ENCODE data around the gene C1orf167.

The C1orf167 gene

GRCh38 chr1:11738096-11738495 lies 23.9 kb upstream of the C1orf167 start:
- no peak for DNase-seq

DNA sequence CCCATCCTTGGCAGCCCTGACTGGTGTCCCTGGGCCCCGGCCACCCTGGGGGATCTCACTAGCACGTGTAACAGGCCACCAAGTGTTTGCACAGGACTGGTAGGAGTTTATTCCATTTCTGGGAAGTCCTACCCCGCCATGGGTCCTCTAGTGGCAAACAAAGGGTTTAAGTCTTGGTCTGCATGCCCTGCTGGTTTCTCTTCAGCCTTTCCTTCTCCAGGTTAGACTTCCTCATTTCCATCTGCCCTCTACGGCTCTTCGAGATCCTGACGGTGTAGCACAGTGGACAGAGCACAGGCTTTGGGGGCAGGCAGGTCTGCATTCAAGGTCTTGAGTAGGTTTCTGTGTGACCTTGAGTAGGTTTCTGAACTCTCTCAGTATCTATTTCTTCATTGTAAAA lies 23.2 kb upstream of the C1orf167 start:
- DNase-seq, result no peak

GRCh38 chr1:11740258-11741192 lies 21.5 kb upstream of the C1orf167 start:
- DNase-seq, result no peak

- no peak for DNase-seq
Measured at GRCh38 chr1:11741482-11741881, 20.5 kb upstream of the C1orf167 start.

DNA sequence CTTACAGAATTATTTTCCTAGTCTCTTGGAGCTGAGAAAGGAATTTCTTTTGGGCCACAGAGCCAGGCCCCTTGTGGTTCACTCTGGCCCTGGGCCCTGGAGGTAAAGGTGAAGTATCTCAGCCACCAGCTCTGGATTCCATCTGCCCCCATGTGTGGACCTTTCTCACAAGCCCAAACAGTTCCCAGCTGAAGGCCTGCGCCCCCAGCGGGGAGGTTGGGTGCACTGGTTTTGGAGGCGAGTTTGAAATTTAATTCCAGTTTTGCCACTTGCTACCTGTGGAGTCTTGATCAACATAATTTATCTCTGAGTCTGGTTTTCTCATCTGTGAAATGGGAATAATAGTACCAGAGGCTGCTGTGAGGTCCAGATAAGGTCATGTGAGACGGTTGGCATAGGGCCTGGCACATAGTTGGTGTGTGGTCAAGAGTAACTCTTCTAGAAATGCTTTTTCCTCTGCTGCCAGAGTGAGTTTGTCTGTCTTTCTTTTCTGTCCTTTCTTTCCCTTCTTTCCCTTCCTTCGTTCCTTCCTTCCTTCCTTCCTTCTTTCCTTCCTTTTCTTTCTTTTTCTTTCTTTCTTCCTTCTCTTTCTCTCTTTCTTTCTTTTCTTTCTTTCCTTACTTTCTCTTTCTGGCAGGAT lies 20.0 kb upstream of the C1orf167 start:
- no peak for DNase-seq

GRCh38 chr1:11744287-11744686 lies 17.7 kb upstream of the C1orf167 start:
- no peak for DNase-seq

- no peak for DNase-seq
Measured at GRCh38 chr1:11746092-11746491, 15.9 kb upstream of the C1orf167 start.

- DNase-seq, result no peak
Measured at GRCh38 chr1:11746795-11747487, 15.1 kb upstream of the C1orf167 start.

- DNase-seq, result no peak
Measured at GRCh38 chr1:11748294-11749202, 13.4 kb upstream of the C1orf167 start.

GRCh38 chr1:11749203-11749689 lies 12.7 kb upstream of the C1orf167 start:
- DNase-seq, result no peak

DNA sequence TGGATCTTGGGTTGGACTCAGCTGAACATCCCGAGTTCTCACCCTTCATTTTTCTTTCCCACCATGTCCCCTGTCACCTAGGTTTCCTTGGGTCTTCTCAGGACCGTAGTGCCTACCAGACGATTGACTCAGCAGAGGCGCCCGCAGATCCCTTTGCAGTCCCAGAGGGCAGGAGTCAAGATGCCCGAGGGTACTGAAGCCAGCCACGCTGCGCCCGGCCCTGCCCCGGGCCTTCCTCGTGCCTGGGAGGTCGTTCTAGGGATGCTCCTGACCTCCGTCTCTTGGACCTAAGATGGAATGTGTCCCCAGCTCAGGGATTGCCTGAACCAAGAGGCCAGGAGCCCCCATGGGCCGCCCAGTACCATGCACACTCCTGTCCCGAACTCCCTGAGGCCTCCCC lies 12.0 kb upstream of the C1orf167 start:
- no peak for DNase-seq

GRCh38 chr1:11751087-11751486 lies 10.9 kb upstream of the C1orf167 start:
- no peak for DNase-seq

DNA sequence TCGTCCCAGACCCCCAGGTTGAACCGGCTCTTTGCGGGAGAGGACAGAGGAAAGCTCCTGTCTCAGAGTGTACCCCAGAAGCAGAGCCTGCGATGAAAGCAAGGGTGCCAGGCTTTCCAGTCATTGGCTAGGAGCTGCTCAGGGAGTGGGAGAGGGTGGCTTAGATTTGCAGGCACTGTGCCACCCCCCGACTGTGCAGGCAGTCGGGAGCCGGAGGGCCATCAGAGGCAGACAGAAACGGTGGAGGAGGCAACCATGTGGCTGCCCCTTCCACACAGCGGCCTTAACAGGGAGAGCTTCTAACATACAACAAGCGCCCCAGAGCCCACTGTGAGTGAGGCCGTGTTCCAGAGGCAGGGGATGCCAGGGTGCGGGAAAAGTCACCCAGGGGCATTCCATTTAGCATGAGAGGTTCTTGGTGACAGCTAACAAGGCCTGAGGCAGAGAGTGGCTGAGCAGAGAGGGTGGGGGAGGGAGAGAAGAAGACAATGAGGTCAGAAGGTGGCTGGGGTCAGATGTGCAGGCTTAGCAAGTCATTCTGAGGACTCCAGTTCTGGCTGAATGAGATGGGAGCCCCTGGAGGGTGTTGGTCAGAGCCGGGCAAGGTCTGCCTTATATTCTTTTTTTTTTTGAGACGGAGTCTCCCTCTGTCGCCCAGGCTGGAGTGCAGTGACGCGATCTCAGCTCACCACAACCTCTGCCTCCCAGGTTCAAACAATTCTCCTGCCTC lies 9.5 kb upstream of the C1orf167 start:
- DNase-seq, result no peak

GRCh38 chr1:11753555-11754208 lies 8.3 kb upstream of the C1orf167 start:
- DNase-seq, result no peak

- no peak for DNase-seq
Measured at GRCh38 chr1:11757047-11757446, 4.9 kb upstream of the C1orf167 start.

DNA sequence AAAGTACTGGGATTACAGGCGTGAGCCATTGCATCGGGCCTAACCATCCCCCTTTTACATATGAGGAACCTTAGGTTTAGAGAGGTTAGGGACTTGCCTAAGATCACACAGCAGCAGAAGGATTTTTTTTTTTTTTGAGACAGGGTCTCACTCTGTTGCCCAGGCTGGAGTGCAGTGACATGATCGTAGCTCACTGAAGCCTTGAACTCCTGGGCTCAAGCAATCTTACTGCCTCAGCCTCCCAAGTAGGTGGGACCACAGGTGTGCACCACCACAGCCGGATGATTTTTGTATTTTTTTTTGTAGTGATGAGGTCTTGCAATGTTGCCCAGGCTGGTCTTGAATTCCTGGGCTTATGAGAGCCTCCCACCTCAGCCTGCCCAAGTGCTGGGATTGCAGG lies 2.2 kb upstream of the C1orf167 start:
- DNase-seq, result no peak

- DNase-seq, result no peak
Measured at GRCh38 chr1:11761285-11761684, 708 bp upstream of the C1orf167 start.

- no peak for DNase-seq
Measured at GRCh38 chr1:11764115-11764514, 2.1 kb downstream of the C1orf167 start.

DNA sequence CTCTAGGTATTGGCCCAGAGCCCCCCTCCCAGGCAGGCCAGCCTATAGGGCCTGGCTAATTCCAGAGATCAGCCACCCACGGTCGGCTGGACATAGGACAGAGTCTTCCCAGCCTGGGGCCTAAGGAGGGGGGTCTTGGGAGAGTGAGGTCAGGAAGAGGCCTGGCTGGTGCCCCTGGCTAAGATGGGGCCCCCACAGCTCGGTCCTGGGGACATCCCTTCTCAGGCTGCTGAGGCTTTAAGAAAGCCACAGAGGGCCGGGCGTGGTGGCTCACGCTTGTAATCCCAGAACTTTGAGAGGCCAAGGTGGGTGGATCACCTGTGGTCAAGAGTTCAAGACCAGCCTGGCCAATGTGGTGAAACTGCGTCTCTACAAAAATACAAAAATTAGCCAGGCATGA lies 2.5 kb downstream of the C1orf167 start:
- DNase-seq, result no peak

GRCh38 chr1:11765661-11766428 lies 3.9 kb downstream of the C1orf167 start:
- DNase-seq, result no peak

DNA sequence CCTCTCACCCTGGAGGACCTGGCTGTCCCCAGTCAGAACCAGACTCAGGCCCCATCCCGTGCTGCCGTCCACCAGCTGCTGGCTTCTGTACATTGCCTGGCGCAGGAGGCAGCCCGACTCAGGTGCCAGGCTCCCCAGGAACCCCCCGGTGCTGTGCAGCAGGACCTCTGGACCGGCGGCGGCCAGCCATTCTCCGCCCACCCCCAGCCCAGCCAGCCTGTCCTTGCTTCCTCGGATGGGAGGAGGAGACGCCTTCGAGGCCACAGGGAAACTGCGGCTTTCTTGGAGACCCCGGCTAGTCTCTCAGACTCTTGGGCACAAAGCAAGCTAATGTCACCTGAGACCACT lies 4.4 kb downstream of the C1orf167 start:
- no peak for DNase-seq
